HG03378 (cell line): ENCODE measurements around the gene SLC15A2.
"Not testable (repeated sequence)": the region's sequence is repeated elsewhere in the genome, so short reads cannot be mapped to it uniquely, and the experiment has no call there.

Experiments
- ATAC-seq: cut with Tn5 transposase; IDR thresholded peaks from one replicate; pipeline ENCODE4 v1.9.1; 2021; ENCODE audit warnings: mild to moderate bottlenecking, moderate library complexity; ENCODE audit not compliant: unreplicated experiment

SLC15A2 gene, protein sequence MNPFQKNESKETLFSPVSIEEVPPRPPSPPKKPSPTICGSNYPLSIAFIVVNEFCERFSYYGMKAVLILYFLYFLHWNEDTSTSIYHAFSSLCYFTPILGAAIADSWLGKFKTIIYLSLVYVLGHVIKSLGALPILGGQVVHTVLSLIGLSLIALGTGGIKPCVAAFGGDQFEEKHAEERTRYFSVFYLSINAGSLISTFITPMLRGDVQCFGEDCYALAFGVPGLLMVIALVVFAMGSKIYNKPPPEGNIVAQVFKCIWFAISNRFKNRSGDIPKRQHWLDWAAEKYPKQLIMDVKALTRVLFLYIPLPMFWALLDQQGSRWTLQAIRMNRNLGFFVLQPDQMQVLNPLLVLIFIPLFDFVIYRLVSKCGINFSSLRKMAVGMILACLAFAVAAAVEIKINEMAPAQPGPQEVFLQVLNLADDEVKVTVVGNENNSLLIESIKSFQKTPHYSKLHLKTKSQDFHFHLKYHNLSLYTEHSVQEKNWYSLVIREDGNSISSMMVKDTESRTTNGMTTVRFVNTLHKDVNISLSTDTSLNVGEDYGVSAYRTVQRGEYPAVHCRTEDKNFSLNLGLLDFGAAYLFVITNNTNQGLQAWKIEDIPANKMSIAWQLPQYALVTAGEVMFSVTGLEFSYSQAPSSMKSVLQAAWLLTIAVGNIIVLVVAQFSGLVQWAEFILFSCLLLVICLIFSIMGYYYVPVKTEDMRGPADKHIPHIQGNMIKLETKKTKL

DNA sequence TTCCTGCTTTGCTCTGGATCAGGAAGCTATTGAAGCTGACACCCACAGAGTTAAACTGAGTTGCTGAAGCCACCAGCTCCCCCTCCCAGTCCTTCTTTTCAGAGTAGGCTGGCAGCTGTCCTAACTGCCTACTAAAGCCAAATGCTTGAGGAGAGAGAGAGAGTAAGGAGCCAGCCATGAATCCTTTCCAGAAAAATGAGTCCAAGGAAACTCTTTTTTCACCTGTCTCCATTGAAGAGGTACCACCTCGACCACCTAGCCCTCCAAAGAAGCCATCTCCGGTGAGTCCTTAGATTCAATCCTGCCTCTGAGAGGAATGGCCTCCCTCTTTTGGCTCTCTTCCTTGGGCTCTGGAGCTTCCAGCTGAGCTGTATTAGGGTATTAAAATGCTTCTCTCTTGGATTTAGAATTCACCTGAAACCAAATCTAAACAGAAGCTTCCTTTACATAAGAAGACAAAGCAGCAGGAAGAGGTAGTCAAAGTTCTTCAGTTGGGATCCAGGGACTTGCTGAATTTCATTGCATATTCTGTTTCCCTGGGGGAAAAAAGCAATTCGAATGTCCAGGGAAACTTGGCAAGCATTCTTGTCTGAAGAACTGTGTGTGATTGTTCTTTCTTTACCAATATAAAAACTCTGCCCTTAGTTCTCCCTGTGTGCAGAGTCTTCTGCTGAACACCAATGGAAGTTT lies at the start of gene SLC15A2:
Gene SLC15A2 (plus strand): TSS at position 101 of the 690 bp plus-strand sequence. CDS start 76 bp downstream, at position 177.
- ATAC-seq, result no peak

DNA sequence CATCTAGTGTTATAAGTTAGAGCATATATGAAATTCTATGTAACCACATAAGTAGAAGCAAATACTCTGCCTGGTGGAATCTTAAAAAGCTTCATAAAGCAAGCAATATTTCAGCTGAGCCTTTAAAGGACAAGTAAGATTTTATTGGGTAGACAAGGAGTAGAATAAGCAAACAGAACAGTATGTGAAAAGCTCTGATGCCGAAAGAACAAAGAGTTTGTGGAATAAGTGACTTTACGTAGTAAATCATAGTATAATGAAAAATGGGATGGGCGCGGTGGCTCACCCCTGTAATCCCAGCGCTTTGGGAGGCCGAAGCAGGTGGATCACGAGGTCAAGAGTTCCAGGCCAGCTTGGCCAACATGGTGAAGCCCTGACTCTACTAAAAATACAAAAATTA lies 49.3 kb upstream of the SLC15A2 start:
- ATAC-seq, result no peak

DNA sequence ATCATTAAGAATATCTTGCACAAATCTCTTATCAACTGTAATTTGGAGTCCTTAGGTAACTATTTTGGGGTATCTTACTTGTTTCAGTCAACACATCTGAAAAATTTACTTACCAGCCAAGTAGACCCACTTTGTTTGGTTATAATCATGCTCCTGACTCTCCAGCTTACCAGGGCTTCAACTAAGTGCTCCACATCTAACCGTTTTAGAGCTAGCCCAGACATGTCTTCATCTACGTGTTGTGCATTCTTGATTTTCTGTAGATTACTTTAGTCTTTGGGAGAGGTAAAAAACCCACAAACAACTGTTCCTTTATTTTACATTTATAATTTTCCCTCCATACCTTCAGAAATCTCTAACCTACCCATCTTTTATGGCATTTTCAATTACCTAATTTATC lies 41.9 kb upstream of the SLC15A2 start:
- ATAC-seq, result no peak

DNA sequence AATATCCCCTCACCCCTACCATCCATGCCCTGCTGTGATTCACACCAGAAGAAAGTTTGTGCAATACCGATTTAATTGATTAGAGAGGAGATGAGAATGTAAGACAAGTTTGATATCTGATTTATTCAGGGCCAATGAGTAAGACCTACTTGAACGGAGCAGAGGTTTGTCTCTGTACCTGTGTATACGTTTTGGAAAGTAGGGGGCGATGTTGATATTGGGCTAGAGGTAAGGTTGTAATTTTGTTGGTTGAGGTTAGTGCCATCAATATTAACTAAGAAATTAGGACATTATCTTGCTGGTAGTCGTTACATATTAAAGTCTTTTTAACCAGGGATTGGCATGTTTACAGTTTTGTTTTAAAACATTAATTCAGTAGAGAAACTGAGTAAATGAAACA lies 38.6 kb upstream of the SLC15A2 start:
- no peak for ATAC-seq

DNA sequence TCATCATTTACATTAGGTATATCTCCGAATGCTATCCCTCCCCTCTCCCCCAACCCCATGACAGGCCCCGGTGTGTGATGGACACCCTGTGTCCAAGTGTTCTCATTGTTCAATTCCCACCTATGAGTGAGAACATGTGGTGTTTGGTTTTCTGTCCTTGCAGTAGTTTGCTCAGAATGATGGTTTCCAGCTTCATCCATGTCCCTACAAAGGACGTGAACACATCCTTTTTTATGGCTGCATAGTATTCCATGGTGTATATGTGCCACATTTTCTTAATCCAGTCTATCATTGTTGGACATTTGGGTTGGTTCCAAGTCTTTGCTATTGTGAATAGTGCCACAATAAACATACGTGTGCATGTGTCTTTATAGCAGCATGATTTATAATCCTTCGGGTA lies 36.4 kb upstream of the SLC15A2 start:
- not testable (repeated sequence) for ATAC-seq

DNA sequence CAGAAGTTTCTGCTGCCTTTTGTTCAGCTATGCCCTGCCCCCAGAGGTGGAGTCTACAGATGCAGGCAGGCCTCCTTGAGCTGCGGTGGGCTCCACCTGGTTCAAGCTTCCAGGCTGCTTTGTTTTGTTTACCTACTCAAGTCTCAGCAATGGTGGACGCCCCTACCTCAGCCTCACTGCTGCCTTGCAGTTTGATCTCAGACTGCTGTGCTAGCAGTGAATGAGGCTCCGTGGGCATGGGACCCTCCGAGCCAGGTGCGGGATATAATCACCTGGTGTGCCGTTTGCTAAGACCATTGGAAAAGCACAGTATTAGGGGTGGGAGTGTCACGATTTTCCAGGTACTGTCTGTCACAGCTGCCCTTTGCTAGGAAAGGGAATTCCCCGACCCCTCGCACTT lies 31.0 kb upstream of the SLC15A2 start:
- not testable (repeated sequence) for ATAC-seq

DNA sequence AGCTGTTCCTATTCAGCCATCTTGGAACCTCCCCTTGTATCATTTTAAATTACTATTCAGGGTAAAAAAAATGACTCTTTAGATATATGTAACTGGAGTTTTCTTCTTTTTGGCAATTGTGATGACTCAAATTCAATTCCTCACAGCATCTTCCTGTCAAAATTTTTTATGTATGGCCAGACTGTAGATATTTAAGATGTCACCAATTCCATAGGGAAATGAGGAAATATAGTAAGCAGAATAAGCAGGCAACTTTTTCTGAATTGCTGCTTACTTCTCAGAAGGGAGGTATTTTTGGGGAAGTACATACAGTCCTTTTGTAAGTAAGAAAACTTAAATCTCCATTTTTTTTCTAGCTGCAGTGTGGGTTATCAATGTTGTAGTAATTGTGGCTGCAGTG lies 30.4 kb upstream of the SLC15A2 start:
- ATAC-seq, result no peak

DNA sequence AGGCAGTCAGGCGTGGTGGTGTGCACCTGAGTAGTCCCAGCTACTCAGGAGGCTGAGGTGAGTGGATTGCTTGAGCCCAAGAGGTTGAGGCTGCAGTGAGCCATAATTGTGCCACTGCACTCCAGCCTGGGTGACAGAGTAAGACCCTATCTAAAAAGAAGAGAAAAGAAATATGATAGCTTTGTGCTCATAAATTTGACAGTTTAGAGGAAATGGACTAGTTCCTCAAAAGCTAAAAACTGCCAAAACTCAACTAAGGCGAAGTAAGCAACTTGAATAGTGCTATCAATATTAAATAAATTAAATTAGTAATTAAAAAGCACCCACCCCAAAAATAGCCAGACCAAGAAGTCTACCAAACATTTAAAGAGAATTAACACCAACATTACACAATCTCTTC lies 24.5 kb upstream of the SLC15A2 start:
- no peak for ATAC-seq

DNA sequence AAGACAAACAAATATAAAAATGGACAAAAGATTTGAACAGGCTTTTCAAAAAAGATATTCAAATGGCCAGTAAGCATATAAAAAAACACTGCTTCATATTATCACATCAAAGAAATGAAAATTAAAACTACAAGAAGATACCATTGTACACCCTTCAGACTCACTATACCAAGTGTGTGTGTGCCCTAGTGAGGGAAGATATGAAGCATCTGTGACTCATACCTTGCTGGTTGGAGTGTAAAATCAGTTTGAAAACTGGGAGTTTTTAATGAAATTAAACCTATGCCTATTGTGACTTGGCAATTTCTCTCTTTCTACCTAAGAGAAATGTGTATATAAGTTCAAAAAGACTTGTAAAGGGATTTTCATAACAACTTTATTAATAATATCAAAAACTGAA lies 23.5 kb upstream of the SLC15A2 start:
- ATAC-seq, result no peak

DNA sequence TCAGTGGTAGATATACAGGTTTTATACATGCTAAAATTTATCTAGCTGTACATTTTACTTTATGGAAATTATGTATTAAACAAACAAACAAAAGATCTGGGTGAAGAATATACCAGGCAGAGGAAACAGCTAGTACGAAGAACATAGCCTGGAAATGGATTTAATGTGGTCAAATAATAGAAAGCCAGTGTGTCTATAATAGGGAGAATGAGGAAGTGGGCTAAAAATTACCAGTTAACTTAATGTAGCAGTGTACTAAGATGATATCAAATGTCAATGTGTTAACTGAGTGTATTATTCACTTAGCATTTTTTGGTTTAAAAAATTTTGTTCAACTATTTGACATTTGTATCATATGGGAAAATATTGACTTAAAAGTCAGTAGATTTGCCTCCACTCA lies 22.8 kb upstream of the SLC15A2 start:
- no peak for ATAC-seq

DNA sequence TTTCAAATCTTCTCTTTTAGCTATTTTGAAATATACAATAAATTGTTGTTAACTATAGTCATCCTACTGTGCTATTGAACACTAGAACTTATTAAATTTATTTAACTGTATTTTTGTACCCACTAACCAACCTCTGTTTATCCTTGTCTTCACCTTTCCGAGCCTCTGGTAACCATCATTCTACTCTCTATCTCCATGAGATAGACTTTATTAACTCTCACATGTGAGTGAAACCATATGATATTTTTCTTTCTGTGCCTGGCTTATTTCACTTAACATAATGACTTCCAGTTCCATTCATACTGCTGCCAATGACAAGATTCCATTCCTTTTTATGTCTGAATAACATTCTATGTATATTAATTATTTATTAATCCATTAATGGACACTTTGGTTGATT lies 15.8 kb upstream of the SLC15A2 start:
- no peak for ATAC-seq

DNA sequence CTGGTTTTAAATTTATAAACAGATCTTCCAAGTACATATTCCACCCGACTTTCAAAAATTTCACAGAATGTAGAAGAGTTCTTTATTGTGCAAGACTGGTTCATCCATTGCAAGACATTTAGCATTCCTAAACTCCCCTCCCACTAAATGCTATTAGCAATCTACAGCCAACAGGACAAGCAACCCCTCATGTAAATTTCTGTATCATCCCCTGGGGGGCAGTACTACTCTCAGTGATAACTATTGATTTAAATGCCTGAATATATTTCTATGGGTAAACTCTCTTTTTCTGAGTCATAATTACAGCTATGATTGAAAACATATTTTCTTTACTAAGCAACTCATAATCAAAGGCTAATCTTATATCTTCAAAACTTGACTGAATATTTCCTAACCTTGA lies 10.7 kb upstream of the SLC15A2 start:
- ATAC-seq, result no peak

DNA sequence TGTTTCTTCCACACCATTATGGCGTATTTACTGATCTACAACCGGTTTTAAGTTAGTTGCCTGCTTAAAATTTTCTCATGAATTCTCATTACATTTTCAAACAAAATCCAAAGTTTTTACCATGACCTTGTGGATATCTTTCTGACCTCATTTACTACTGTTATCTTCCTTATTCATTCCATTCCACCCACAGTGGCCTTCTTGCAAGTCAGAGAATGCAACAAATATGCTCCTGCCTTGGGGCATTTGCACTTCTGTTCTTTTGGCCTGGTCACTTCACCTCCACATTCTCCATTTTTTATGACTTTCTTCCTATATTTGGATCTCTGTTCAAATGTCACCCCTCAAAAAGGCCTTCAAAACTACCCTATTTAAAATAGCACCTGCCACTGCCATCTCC lies 8.8 kb upstream of the SLC15A2 start:
- ATAC-seq, result no peak

DNA sequence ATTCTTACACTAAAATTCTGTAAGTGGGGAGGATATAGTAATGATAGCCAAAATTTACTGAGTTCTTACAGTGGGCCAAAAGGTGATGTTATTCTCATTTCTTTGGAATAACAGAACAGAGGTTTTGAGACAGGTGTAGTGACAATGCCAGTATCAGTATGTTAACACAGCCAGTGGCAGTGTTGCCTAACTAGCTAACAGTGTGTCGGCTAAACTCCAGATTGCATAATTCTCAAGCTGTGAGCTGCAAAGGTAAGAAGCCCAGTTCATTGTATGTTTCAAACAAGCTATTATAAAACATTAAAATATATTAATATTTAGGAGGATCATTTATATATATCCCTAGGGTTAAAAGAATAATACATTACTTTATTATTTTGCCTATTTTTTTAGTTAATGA lies 920 bp downstream of the SLC15A2 start:
- ATAC-seq, result no peak

DNA sequence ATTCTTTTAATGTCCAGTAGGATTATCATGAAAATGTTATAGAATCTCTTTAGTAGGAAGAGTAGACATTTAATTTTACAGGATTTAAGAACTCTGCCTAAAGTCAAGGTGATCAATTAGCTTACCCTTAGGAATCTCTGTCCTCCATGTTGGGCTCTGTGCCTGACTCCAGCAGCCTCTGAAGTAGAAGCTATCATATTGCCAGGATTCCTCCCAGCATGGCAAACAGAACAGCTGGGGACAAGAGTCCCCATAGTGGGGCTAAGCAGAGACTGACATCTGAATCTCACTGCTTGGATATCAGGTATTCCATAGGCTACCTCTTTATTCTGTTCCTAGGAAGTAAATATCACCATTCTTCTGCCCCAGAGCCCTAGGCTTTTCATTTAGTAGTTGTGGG lies 1.5 kb downstream of the SLC15A2 start:
- ATAC-seq, result no peak

DNA sequence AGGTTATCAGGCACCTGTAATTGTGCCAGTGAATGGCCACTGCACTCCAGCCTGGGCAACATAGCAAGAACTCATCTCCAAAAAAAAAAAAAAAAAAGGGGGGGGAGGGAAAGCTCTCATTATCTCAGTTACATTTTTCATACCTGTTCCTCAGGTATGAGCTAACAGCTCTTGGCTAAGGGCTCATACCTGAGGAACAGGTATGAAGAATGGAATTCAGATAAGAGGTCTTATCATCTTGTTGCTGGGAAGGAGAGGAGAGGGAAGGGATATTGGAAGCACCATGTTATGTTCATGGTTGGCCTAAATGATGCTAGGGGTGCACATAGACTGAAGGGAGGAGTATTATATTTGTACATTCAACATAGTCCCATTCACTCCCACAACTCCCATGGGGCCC lies 2.6 kb downstream of the SLC15A2 start:
- ATAC-seq, result no peak

DNA sequence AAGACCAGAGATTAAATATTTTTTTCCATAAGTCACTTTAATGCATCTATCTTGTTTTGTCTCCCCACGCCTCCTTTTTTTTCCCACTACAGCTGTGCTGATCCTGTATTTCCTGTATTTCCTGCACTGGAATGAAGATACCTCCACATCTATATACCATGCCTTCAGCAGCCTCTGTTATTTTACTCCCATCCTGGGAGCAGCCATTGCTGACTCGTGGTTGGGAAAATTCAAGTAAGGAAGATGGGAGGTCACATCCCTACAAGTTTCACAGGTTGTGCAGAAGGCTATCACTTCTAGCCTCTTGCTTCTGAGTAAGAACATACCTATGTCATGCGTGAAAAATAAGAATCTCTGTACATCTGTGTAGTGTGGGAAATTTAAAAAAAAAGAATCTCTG lies 3.1 kb downstream of the SLC15A2 start:
- ATAC-seq, result no peak

DNA sequence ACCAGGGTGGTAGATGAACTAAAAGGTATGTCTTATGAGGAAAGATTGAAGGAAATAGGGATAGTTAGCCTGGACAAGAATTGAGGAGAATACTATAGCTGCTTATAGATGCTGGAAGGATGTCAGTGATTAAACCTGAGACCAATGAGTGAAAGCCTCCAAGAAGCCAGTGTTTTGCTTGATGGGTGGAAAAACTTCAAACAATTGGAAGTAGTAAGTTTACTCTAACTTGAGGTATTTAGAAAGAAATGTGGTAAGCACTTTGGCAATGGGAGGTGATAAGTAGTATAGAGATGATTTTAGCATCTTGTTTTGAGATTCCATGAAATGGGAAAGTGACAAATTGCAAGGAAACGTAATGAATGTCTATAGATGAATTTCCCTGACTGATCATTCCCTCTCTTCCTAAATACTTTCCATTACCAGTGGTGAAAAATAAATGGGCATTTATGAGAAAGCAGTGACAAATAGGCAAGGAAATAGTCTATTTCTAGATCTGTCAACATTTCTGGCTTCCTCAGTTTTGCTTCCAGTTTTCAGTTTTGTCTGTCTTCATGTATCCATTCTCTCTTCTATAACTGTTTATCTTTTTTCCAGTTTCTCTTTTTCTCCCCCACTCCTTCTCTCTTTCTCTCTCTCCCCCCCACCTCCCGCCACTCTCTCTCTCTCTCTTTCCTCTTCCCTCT lies 19.2 kb downstream of the SLC15A2 start:
- no peak for ATAC-seq

DNA sequence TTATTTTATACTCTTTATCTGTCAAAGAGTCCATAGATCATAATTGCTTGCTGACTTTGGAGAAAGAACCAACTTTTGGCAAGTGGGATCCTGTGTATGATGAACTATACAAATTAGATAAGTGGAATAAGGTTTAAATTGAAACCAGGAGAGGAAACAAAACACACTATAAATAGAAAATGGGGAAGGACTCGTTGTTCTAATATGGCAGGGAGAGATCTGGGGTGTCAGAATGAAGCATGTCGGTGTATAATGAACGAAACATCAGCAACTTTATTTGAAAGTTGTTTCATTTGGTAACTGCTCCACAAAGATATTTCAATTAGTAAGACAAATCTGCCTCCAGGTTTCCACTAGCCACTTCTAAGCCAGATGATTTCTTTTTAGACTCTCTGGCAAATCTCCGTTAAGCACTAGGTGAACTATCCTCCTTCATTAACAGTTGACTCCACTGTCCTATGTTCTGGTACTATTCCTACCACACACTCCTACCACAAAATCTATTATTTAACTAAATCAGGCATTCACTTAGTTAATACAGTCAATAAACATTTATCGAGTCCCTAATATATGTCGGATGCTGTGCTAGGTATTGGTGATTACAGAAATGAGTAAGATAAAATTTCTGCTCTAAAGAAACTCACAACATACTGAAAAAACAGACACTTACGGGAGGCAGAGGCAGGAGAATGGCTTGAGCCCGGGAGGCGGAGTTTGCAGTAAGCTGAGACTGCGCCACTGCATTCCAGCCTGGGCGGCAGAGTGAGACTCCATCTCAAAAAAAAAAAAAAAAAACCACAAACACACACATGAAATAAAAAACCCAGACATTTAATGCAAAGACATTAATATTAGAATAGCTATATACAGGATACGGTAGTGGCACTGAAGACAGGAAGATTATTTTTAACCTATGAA lies 20.1 kb downstream of the SLC15A2 start:
- no peak for ATAC-seq

DNA sequence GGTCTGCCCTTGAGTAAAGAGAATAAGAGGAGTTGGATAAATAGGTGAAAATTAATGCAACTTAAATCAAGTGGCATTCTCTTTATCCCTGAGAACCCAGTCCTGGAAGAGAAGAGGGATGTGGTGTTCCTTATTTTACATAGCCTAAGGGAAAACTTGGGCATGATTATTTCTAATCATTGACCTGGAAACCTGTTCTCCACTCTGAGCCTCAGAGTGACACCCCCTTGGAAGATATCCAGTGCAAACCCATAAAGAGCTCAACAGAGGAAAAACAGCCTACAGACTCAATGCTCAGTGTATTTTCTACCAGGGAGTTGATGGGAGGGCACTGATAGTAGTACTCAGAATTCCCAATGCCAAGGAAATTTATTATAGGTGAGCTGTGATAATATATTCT lies 22.0 kb downstream of the SLC15A2 start:
- no peak for ATAC-seq
